Sigmoid colon (tissue), 7 donors: Measurements from ENCODE around the gene THAP10. TPM values are rescaled to one million over a fixed set of nuclear protein-coding genes. Genes with fewer than 3 reads are reported as not detected.

Source experiments
- DNase-seq: peaks from one replicate; pipeline ENCODE4 v3.0.0-alpha.2; 2019
- H3K27ac ChIP-seq, 4 donors: fragments of 200-600 bp; sonication (generic); one replicate each; pipeline ENCODE4 v1.5.1; 2016 to 2019; ENCODE audit warnings: mild to moderate bottlenecking in 1 of 4
- H3K27me3 ChIP-seq, 3 donors: fragments of 200-600 bp; sonication (generic); one replicate each; pipeline ENCODE4 v1.5.1; 2019; ENCODE audit warnings: mild to moderate bottlenecking in 1 of 3
- H3K36me3 ChIP-seq, 4 donors: fragments of 200-600 bp; sonication (generic); one replicate each; pipeline ENCODE4 v1.5.1; 2016 to 2019
- H3K4me1 ChIP-seq, 4 donors: fragments of 200-600 bp; sonication (generic); one replicate each; pipeline ENCODE4 v1.5.1; 2017 to 2019
- H3K4me3 ChIP-seq, 4 donors: fragments of 200-600 bp; sonication (generic); one replicate each; pipeline ENCODE4 v1.5.1; 2017 to 2019; ENCODE audit warnings: mild to moderate bottlenecking in 2 of 4, moderate library complexity in 1 of 4
- H3K9me3 ChIP-seq, 4 donors: fragments of 200-600 bp in 3 of 4; sonication (generic) in 3 of 4; one replicate each; pipeline versions ENCODE4 v1.5.1 to v1.6.1; 2013 to 2019
- EP300 ChIP-seq, 4 donors: sonication (generic); formaldehyde crosslinking; IDR thresholded peaks; one replicate each; pipeline ENCODE4 v1.6.1; 2017; ENCODE audit warnings: antibody characterized with exemption in 4 of 4
- POLR2A ChIP-seq, 2 donors: fragments of 450-650 bp; IDR thresholded peaks; one replicate each; pipeline ENCODE4 v1.6.1; 2016; ENCODE audit warnings: antibody characterized with exemption in 2 of 2, mild to moderate bottlenecking in 2 of 2, moderate library complexity in 2 of 2
- POLR2AphosphoS5 ChIP-seq, 4 donors: sonication (generic); formaldehyde crosslinking; IDR thresholded peaks; one replicate each; pipeline ENCODE4 v1.6.1; 2017; ENCODE audit warnings: antibody characterized with exemption in 4 of 4
- WGBS, 2 donors: extraction: QIAGEN DNeasy Blood & Tissue Kit; methylation state at CpG; one replicate each; pipeline ENCODE4 v1.1.7; 2013; 5-methylcytosine and 5-hydroxymethylcytosine counted together
- intact Hi-C: fragments of 100-400 bp; cut with DNase I; formaldehyde crosslinking; loops from one replicate; pipeline ENCODE4 v1.15.1; 2023
- polyA plus RNA-seq, 3 donors: library from polyadenylated mRNA; stranded (reverse); fragments of 200-250 nt; gene quantifications; one replicate each; pipeline ENCODE4 v1.2.3, GENCODE V29; 2013
- total RNA-seq, 4 donors: library from RNA; depleted of rRNA; stranded (reverse); fragments of >200 nt; gene quantifications; one replicate each; pipeline ENCODE4 v1.1.0, GENCODE V29; 2016
- TF ChIP-seq, protein P1 (sequence below), 4 experiments: fragments of 450-650 bp in 3 of 4; fragments of 200-600 bp in 1 of 4; IDR thresholded peaks; one replicate each; pipeline ENCODE4 v1.5.1; 2016 to 2019; ENCODE audit warnings: antibody characterized with exemption in 4 of 4, mild to moderate bottlenecking in 3 of 4, moderate library complexity in 2 of 4
- donor health status: healthy with polysubstance abuse.
- donor health status: Bipolar disorder and iron deficiency.
- donor health status: healthy.

The THAP10 gene
- total RNA-seq (1 to 10 TPM; 1.1 to 3.6 (median 2.7) TPM), polyA plus RNA-seq (1 to 10 TPM; 1.9 to 2.5 (median 2.4) TPM)

DNA sequence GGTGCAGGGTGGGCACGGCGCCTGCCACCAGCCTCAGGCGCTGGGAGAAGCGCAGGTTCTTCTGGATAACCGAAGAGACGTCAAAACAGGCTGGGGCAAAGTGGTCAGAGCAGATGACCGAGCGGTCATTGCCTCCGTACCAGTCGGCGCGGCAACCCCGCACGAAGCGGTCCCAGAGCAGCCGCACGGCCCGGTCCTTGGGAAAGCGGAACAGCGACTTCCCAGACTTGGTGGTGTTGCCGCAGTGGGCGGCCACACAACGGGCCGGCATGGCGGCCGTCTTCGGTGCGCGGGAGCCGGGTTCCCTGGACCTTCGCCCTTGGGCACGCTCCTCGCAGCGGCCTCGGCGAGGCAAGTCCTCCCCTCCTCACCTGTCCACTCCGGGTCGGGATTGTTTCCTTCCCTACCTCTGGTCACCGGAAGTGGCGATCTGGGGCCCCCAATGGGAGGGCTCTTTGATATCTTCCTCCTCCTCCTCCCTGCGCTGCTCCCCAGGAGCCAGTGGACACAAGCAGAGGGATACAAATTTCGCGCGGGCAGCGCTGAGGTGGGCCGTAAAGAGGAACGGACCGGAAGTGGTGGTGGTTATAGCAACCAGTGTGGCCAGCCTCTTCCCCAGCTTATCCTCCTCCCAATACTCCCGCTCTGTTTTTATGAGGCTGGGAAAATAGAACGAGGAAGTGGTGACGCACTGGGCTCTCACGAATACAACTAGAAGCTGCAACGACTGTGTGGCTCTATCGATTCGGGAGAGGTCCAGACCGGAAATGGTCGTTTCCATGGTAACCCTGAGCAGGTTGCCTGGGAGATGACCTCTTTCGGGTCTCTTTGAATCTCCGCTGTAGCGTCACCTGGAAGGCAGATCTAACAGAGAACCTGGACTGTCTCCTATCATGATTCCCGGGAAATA, at the start of gene THAP10, which contains the start of gene LRRC49:
TSS of gene THAP10 (minus strand) at position 432 of the 910 bp plus-strand sequence. CDS start at position 271, 161 bp downstream.
TSS of gene LRRC49 (plus strand) at position 825 of the 910 bp plus-strand sequence. CDS start at position 894, 69 bp downstream.
- peaks cover 0 to 22% (median 16%) of the 10 kb centered on the region in 4 donors for H3K4me1 ChIP-seq
- TF ChIP-seq POLR2A (IDR thresholded peaks at IDR 0.05) (no peak), POLR2AphosphoS5 (IDR thresholded peaks at IDR 0.05) (peak in 2 of 4 donors; percentile 27 to 54)
- no peaks in the 10 kb centered on the region for H3K9me3 ChIP-seq
- peaks cover 0 to 12% (median 0%) of the 10 kb centered on the region in 4 donors for H3K36me3 ChIP-seq
- peak; percentile 95 for DNase-seq
- WGBS, 2 donors: 1% methylated on average over 61 of the region's 61 CpGs
- intact Hi-C loops: loop anchor here (5.0 kb wide), 3 partner anchors 40 to 550 kb away; partner anchors contain the start of gene LARP6
- peak within 1 kb of the TSS; percentile 60 to 83 (median 78) for H3K4me3 ChIP-seq
- no peaks in the 10 kb centered on the region for H3K27me3 ChIP-seq
- H3K27ac ChIP-seq: peak within 1 kb of the TSS; percentile 76 to 83 (median 80)

DNA sequence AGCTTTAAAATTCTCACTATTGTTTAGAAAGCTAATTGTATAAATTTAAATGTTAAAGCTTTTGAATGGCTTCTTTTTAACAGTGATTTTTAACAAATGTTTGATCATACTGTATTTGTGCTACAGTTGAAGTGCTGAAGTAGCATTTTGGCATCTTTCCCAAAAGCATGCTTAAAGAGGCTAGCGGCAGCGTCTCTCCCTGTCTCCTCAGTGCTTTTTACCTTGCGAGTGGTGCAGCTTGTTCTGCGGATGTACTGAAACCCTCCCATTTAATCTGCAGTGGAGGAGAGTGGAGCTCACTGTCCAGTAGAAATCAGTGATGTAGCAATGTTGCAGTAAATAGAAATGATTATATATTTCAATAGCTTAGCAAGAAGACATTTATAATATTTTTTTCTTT, 44.1 kb upstream of the THAP10 start:
- H3K27me3 ChIP-seq: no peaks in the 10 kb centered on the region
- H3K36me3 ChIP-seq: no peaks in the 10 kb centered on the region
- 73 to 82% methylated on average over 4 of the region's 4 CpGs for WGBS, 2 donors
- no peak for DNase-seq
- TF ChIP-seq, protein P1, sequence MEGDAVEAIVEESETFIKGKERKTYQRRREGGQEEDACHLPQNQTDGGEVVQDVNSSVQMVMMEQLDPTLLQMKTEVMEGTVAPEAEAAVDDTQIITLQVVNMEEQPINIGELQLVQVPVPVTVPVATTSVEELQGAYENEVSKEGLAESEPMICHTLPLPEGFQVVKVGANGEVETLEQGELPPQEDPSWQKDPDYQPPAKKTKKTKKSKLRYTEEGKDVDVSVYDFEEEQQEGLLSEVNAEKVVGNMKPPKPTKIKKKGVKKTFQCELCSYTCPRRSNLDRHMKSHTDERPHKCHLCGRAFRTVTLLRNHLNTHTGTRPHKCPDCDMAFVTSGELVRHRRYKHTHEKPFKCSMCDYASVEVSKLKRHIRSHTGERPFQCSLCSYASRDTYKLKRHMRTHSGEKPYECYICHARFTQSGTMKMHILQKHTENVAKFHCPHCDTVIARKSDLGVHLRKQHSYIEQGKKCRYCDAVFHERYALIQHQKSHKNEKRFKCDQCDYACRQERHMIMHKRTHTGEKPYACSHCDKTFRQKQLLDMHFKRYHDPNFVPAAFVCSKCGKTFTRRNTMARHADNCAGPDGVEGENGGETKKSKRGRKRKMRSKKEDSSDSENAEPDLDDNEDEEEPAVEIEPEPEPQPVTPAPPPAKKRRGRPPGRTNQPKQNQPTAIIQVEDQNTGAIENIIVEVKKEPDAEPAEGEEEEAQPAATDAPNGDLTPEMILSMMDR (IDR thresholded peaks at IDR 0.05): no peak
- TF ChIP-seq POLR2A (IDR thresholded peaks at IDR 0.05) (no peak), POLR2AphosphoS5 (IDR thresholded peaks at IDR 0.05) (no peak), EP300 (IDR thresholded peaks at IDR 0.05) (no peak)
- no peaks in the 10 kb centered on the region for H3K9me3 ChIP-seq
- no peak overlapping the region for H3K4me3 ChIP-seq
- intact Hi-C loops: no loop called here
- no peak overlapping the region for H3K27ac ChIP-seq
- H3K4me1 ChIP-seq: no peaks in the 10 kb centered on the region

DNA sequence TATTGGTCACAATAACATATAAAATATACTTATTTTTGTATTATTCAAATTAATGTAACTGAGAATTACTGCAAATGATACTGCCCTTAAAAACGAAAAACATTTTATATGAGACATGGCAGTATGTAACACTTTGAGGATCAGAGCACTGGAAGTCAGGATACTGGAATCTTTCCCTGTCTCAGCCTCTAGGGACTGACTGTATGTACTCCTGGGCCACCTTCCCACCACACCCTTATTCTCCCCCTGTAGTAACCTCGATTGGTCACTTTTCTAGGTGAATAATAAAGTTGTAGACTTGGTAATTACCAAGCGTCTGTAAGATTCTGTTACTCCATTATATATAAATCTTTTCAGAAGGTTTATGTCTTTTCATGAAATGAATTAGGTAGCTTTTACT, 43.4 kb upstream of the THAP10 start:
- no peaks in the 10 kb centered on the region for H3K27me3 ChIP-seq
- WGBS, 2 donors: 76 to 86% methylated on average over 3 of the region's 3 CpGs
- intact Hi-C loops: no loop called here

DNA sequence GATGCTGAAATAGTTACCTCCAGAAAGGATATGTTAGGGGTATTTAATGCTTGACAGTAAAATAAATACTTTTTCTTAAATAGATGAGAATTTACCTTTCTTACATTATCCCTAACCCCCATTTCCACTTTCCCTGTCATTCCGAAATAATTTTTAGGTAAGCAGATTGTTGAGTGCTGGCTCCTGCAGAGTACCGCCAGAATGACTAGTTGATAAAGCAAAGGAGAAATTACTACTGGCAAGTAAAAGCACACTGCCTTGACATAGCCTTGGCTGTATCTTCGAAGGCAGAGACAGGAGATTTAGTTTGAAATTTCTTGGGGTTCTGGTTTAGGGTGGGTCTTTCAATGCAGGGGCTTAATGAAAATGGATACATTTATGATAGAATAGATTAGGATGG, 41.2 kb upstream of the THAP10 start:
- no peak overlapping the region for H3K27ac ChIP-seq
- no peaks in the 10 kb centered on the region for H3K9me3 ChIP-seq
- no peaks in the 10 kb centered on the region for H3K27me3 ChIP-seq
- TF ChIP-seq POLR2AphosphoS5 (IDR thresholded peaks at IDR 0.05) (no peak), POLR2A (IDR thresholded peaks at IDR 0.05) (no peak), EP300 (IDR thresholded peaks at IDR 0.05) (no peak)
- TF ChIP-seq, protein P1 (IDR thresholded peaks at IDR 0.05): no peak
- no peaks in the 10 kb centered on the region for H3K36me3 ChIP-seq
- H3K4me1 ChIP-seq: no peaks in the 10 kb centered on the region
- DNase-seq: no peak
- intact Hi-C loops: no loop called here
- H3K4me3 ChIP-seq: no peak overlapping the region
- WGBS, 2 donors: 80% methylated on average over 3 of the region's 3 CpGs

More for the DNA sequence above, 43.4 kb upstream of the THAP10 start:
- DNase-seq: no peak
- H3K27ac ChIP-seq: no peak overlapping the region
- no peak overlapping the region for H3K4me3 ChIP-seq
- H3K36me3 ChIP-seq: no peaks in the 10 kb centered on the region
- no peaks in the 10 kb centered on the region for H3K4me1 ChIP-seq
- TF ChIP-seq POLR2A (IDR thresholded peaks at IDR 0.05) (no peak), POLR2AphosphoS5 (IDR thresholded peaks at IDR 0.05) (no peak), EP300 (IDR thresholded peaks at IDR 0.05) (no peak)
- TF ChIP-seq, protein P1 (IDR thresholded peaks at IDR 0.05): no peak
- no peaks in the 10 kb centered on the region for H3K9me3 ChIP-seq

DNA sequence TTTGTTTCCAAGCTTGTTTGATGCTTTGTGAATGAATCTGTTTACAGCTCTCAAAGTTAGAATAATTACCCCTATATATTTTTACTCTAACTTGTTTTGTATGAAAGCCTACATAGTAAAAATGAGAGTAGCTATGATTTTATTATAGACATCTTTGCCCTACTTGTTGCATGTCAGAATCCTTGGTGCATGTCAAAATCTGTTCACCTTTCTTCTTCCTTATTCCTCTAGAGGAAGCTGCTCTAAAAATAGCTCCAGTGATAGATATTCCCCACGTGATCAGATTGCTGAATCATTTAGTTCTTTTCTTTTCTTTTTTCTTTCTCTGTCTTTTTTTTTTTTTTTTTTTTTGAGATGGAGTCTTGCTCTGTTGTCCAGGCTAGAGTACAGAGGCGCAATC, 40.2 kb upstream of the THAP10 start:
- WGBS, 2 donors: 67 to 70% methylated on average over 2 of the region's 2 CpGs
- no peak overlapping the region for H3K27ac ChIP-seq
- intact Hi-C loops: no loop called here

More for the DNA sequence above, 40.2 kb upstream of the THAP10 start:
- Histone ChIP-seq H3K36me3 (no peaks in the 10 kb centered on the region), H3K27me3 (no peaks in the 10 kb centered on the region), H3K4me3 (no peak overlapping the region), H3K4me1 (no peaks in the 10 kb centered on the region), H3K9me3 (no peaks in the 10 kb centered on the region)
- no peak for DNase-seq
- TF ChIP-seq POLR2AphosphoS5 (IDR thresholded peaks at IDR 0.05) (no peak), EP300 (IDR thresholded peaks at IDR 0.05) (no peak)
- TF ChIP-seq, protein P1 (IDR thresholded peaks at IDR 0.05): no peak
